UCSD-AML1 (cell line): Measurements from ENCODE around the gene CFAP91.
A peak's percentile ranks its signal among the peaks of the same experiment; 100 is the strongest.

Experiments
- DNase-seq: peaks from one replicate; lab custom pipeline; 2025; ENCODE audit not compliant: unreplicated experiment; lab: John Stamatoyannopoulos, UW

CFAP91 gene

GRCh38 chr3:119702530-119703527 lies at the start of gene CFAP91:
TSS of gene CFAP91 (plus strand) at chr3:119703022. CDS start at chr3:119703099, 77 bp downstream.
- no peak for DNase-seq

- peak; percentile 30 for DNase-seq
Measured at GRCh38 chr3:119653876-119654275, 48.9 kb upstream of the CFAP91 start.

GRCh38 chr3:119657887-119658702 lies 44.7 kb upstream of the CFAP91 start:
- DNase-seq = no peak

GRCh38 chr3:119658994-119659393 lies 43.8 kb upstream of the CFAP91 start:
- no peak for DNase-seq

- peak; percentile 50 for DNase-seq
Measured at GRCh38 chr3:119659606-119660291, 43.1 kb upstream of the CFAP91 start.

- DNase-seq = no peak
Measured at GRCh38 chr3:119660474-119661440, 42.1 kb upstream of the CFAP91 start, which contains the start of gene POPDC2. TSS of gene POPDC2 (minus strand) at chr3:119660589. CDS start at chr3:119660423, 166 bp downstream.

GRCh38 chr3:119662604-119663373 lies 40.0 kb upstream of the CFAP91 start:
- no peak for DNase-seq

GRCh38 chr3:119663885-119664284 lies 38.9 kb upstream of the CFAP91 start:
- DNase-seq = no peak

- no peak for DNase-seq
Measured at GRCh38 chr3:119664370-119664769, 38.5 kb upstream of the CFAP91 start.

GRCh38 chr3:119664850-119665379 lies 37.9 kb upstream of the CFAP91 start:
- no peak for DNase-seq

- DNase-seq = no peak
Measured at GRCh38 chr3:119665954-119666559, 36.8 kb upstream of the CFAP91 start.

- DNase-seq = no peak
Measured at GRCh38 chr3:119669906-119670570, 32.8 kb upstream of the CFAP91 start.

- DNase-seq = no peak
Measured at GRCh38 chr3:119672776-119673175, 30.0 kb upstream of the CFAP91 start.

- DNase-seq = no peak
Measured at GRCh38 chr3:119673875-119674274, 28.9 kb upstream of the CFAP91 start.

GRCh38 chr3:119675188-119675874 lies 27.5 kb upstream of the CFAP91 start:
- no peak for DNase-seq

- no peak for DNase-seq
Measured at GRCh38 chr3:119676020-119676419, 26.8 kb upstream of the CFAP91 start.
